PC-9 (cell line): ENCODE measurements around the gene PELI1.

Experiments
- EZH2 ChIP-seq: fragments of 200-600 bp; sonication (generic); IDR thresholded peaks from 2 replicates; pipeline ENCODE4 v1.8.0; 2017; ENCODE audit warnings: antibody characterized with exemption, low read depth
- TF ChIP-seq, protein P1 (sequence below): fragments of 200-600 bp; sonication (generic); conservative IDR thresholded peaks from 2 replicates; pipeline ENCODE4 v1.6.1; 2017; ENCODE audit warnings: mixed run types, antibody characterized with exemption, mild to moderate bottlenecking, moderate library complexity

DNA sequence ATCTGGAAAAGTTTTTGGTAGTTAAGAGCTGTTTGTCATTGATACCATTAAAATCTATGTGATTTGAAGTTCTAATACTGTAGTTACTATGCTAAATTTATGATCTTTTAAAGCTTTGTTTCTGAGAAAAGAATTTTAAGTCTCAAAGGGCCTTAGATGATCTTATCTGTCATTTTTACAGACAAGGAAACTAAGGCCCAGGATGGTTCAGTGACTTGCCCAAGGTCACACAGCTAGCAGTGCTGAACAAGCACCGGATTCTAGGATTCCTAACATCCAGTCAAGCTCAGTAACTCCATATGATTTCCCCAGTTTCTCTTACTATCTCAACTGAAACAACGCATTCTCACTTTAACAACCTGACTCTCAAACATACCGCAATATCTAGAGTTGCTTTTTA lies 37.7 kb downstream of the PELI1 start:
- TF ChIP-seq, protein P1, sequence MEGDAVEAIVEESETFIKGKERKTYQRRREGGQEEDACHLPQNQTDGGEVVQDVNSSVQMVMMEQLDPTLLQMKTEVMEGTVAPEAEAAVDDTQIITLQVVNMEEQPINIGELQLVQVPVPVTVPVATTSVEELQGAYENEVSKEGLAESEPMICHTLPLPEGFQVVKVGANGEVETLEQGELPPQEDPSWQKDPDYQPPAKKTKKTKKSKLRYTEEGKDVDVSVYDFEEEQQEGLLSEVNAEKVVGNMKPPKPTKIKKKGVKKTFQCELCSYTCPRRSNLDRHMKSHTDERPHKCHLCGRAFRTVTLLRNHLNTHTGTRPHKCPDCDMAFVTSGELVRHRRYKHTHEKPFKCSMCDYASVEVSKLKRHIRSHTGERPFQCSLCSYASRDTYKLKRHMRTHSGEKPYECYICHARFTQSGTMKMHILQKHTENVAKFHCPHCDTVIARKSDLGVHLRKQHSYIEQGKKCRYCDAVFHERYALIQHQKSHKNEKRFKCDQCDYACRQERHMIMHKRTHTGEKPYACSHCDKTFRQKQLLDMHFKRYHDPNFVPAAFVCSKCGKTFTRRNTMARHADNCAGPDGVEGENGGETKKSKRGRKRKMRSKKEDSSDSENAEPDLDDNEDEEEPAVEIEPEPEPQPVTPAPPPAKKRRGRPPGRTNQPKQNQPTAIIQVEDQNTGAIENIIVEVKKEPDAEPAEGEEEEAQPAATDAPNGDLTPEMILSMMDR: no peak
- TF ChIP-seq EZH2: no peak
